HFF-Myc (cell line): Measurements from ENCODE around the gene FAAP100.
A peak's percentile ranks its signal among the peaks of the same experiment; 100 is the strongest.

Source experiments
- DNase-seq: peaks from one replicate; pipeline ENCODE4 v3.0.0-alpha.2; 2011; ENCODE audit warnings: low read depth; ENCODE audit errors: extremely low read depth
- H3K4me3 ChIP-seq: replicated peaks from 2 replicates; pipeline ENCODE4 v1.5.1; 2011; ENCODE audit warnings: low read depth, mild to moderate bottlenecking, control low read depth, low read length
- CTCF ChIP-seq: IDR thresholded peaks from 2 replicates; pipeline ENCODE4 v1.5.1; 2012; ENCODE audit warnings: mild to moderate bottlenecking, low read depth, low read length, control low read depth; ENCODE audit errors: missing control alignments

Gene FAAP100

GRCh38 chr17:81550285-81550684, 1.9 kb downstream of the FAAP100 start:
- peak overlapping the region; percentile 83; the same call in 1 of the 2 replicates for H3K4me3 ChIP-seq
- DNase-seq = no peak
- TF ChIP-seq CTCF = no peak

- no peak overlapping the region for H3K4me3 ChIP-seq
- DNase-seq = no peak
- no peak for TF ChIP-seq CTCF
Observed at GRCh38 chr17:81549826-81550225, 2.3 kb downstream of the FAAP100 start.

GRCh38 chr17:81549031-81549557, 3.1 kb downstream of the FAAP100 start:
- no peak for TF ChIP-seq CTCF
- no peak for DNase-seq

GRCh38 chr17:81547614-81547982, 4.6 kb downstream of the FAAP100 start:
- no peak for TF ChIP-seq CTCF
- DNase-seq = no peak
- H3K4me3 ChIP-seq = no peak overlapping the region

More at GRCh38 chr17:81549031-81549557, 3.1 kb downstream of the FAAP100 start:
- no peak overlapping the region for H3K4me3 ChIP-seq

GRCh38 chr17:81546906-81547613, 5.1 kb downstream of the FAAP100 start:
- no peak for DNase-seq
- no peak for TF ChIP-seq CTCF
- H3K4me3 ChIP-seq = no peak overlapping the region

GRCh38 chr17:81545160-81545949, 6.8 kb downstream of the FAAP100 start:
- no peak for TF ChIP-seq CTCF
- no peak for DNase-seq
- H3K4me3 ChIP-seq = no peak overlapping the region
